Measurements from ENCODE around the gene SYNPO2. TPM values are rescaled to one million over a fixed set of nuclear protein-coding genes. Genes with fewer than 3 reads are reported as not detected.

SYNPO2 gene
- total RNA-seq, 2 experiments from 2014 or later: 0.22 to 0.41 TPM

DNA sequence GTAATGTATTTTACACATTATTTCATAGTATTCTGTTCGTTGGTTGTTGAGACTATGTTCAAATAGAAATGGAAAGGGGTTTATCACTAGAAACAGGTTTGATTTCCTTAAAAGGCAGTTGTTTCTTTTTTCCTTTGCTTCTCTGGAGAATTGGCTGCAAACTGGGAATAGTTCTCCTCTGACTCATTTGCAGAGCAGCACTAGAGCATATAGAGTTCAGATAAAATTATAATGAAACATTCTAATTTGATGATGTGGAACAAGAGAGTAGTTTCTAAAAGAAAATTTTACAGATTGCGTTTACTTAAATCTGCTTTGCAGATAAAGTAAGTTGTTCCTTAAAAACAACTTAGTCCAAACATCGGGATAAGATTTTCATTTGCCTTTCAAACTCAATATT is 29.7 kb downstream of the SYNPO2 start:
- Mint-ChIP-seq H3K36me3 (ENCODE audit: low read depth) (no peaks in the 10 kb centered on the region), H3K27me3 (peaks cover 8% of the 10 kb centered on the region), H3K4me1 (ENCODE audit: low read depth) (no peaks in the 10 kb centered on the region), H3K9me3 (no peaks in the 10 kb centered on the region), H3K27ac (no peak overlapping the region), H3K4me3 (no peak overlapping the region)
- intact Hi-C loops (cut with DNase I, micrococcal nuclease): no loop called here
- no peak overlapping the region for H3K4me3 ChIP-seq (ENCODE audit: low read length)
- ATAC-seq (ENCODE audit: poor library complexity) (no peak), DNase-seq (no peak)
- ChIA-PET CTCF (no interaction called here), POLR2A (no interaction called here)
- H3K9me3 ChIP-seq (ENCODE audit: control insufficient read depth in 1 of 2, insufficient read depth in 1 of 2, low read length in 2 of 2): no peaks in the 10 kb centered on the region
- H3K4me1 ChIP-seq (ENCODE audit: insufficient read depth, low read length): no peaks in the 10 kb centered on the region
- H3K27ac ChIP-seq (ENCODE audit: low read depth in 1 of 2, low read length in 2 of 2): no peak overlapping the region
- H3K27me3 ChIP-seq (ENCODE audit: control insufficient read depth in 1 of 2, insufficient read depth in 2 of 2, low read length in 2 of 2): no peaks in the 10 kb centered on the region
- TF ChIP-seq, protein P1, sequence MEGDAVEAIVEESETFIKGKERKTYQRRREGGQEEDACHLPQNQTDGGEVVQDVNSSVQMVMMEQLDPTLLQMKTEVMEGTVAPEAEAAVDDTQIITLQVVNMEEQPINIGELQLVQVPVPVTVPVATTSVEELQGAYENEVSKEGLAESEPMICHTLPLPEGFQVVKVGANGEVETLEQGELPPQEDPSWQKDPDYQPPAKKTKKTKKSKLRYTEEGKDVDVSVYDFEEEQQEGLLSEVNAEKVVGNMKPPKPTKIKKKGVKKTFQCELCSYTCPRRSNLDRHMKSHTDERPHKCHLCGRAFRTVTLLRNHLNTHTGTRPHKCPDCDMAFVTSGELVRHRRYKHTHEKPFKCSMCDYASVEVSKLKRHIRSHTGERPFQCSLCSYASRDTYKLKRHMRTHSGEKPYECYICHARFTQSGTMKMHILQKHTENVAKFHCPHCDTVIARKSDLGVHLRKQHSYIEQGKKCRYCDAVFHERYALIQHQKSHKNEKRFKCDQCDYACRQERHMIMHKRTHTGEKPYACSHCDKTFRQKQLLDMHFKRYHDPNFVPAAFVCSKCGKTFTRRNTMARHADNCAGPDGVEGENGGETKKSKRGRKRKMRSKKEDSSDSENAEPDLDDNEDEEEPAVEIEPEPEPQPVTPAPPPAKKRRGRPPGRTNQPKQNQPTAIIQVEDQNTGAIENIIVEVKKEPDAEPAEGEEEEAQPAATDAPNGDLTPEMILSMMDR (IDR thresholded peaks at IDR 0.05): no peak
- no peaks in the 10 kb centered on the region for H3K36me3 ChIP-seq (ENCODE audit: insufficient read depth, low read length)

DNA sequence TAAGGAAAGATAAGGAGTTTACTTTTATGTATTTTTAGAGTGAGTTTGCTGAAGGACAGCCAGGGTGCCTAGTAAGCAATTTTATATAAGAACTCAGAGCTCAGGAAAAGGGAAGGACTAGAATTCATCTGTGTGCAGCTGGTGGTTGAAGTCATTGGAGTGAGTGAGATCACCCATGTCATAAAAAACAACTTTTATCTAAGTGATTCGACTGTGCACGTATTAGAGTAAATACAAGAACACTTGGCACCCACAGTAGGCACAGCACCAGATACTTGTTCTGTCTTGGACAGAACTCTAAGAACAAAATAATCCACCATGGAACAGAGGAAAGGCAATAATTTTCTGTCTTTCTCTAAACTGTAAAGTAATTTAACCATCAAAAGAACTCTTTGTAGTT is 31.6 kb downstream of the SYNPO2 start:
- no peaks in the 10 kb centered on the region for H3K27me3 ChIP-seq (ENCODE audit: control insufficient read depth in 1 of 2, insufficient read depth in 2 of 2, low read length in 2 of 2)
- no peaks in the 10 kb centered on the region for H3K36me3 ChIP-seq (ENCODE audit: insufficient read depth, low read length)
- Mint-ChIP-seq H3K27me3 (peaks cover 8% of the 10 kb centered on the region), H3K36me3 (ENCODE audit: low read depth) (no peaks in the 10 kb centered on the region), H3K27ac (no peak overlapping the region), H3K4me3 (no peak overlapping the region), H3K4me1 (ENCODE audit: low read depth) (no peaks in the 10 kb centered on the region), H3K9me3 (no peaks in the 10 kb centered on the region)
- H3K4me3 ChIP-seq (ENCODE audit: low read length): no peak overlapping the region
- ChIA-PET CTCF (no interaction called here), POLR2A (no interaction called here)
- ATAC-seq (ENCODE audit: poor library complexity) (no peak), DNase-seq (no peak)
- TF ChIP-seq, protein P1 (IDR thresholded peaks at IDR 0.05): no peak
- H3K27ac ChIP-seq (ENCODE audit: low read depth in 1 of 2, low read length in 2 of 2): no peak overlapping the region
- H3K9me3 ChIP-seq (ENCODE audit: control insufficient read depth in 1 of 2, insufficient read depth in 1 of 2, low read length in 2 of 2): no peaks in the 10 kb centered on the region
- intact Hi-C loops (cut with DNase I, micrococcal nuclease): no loop called here
- no peaks in the 10 kb centered on the region for H3K4me1 ChIP-seq (ENCODE audit: insufficient read depth, low read length)

DNA sequence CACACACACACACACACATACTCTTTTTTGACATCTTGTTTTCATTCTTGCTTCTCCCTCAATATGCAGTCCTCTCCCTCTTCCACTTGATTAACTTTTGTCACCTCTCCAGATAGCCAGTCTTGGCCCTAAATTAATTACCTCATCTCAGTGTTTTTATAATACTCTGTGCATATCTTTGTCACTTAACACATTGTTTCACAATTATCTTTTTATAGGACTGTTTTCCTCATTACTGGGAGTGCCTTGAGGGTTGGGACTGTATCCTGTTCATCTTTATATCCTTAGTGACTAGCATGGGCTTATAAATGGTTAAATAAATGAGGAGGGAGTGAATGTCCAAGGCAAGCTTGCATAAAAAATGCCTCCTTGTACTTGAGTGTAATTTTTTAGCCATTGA is 33.1 kb downstream of the SYNPO2 start:
- ATAC-seq (ENCODE audit: poor library complexity) (no peak), DNase-seq (no peak)
- no peaks in the 10 kb centered on the region for H3K9me3 ChIP-seq (ENCODE audit: control insufficient read depth in 1 of 2, insufficient read depth in 1 of 2, low read length in 2 of 2)
- H3K4me1 Mint-ChIP-seq (ENCODE audit: low read depth): no peaks in the 10 kb centered on the region
- no peaks in the 10 kb centered on the region for H3K36me3 Mint-ChIP-seq (ENCODE audit: low read depth)
- H3K36me3 ChIP-seq (ENCODE audit: insufficient read depth, low read length): no peaks in the 10 kb centered on the region
- intact Hi-C loops (cut with DNase I, micrococcal nuclease): no loop called here
- TF ChIP-seq, protein P1 (IDR thresholded peaks at IDR 0.05): no peak
- no peaks in the 10 kb centered on the region for H3K9me3 Mint-ChIP-seq
- ChIA-PET CTCF (interaction anchor here (0.7 to 0.8 kb wide), 2 partner anchors 10 to 13 kb away, joined by 3 read pairs; no protein-coding TSS in a partner anchor), POLR2A (no interaction called here)
- no peak overlapping the region for H3K27ac Mint-ChIP-seq
- H3K27me3 ChIP-seq (ENCODE audit: control insufficient read depth in 1 of 2, insufficient read depth in 2 of 2, low read length in 2 of 2): no peaks in the 10 kb centered on the region
- H3K27ac ChIP-seq (ENCODE audit: low read depth in 1 of 2, low read length in 2 of 2): no peak overlapping the region
- H3K4me3 Mint-ChIP-seq: no peak overlapping the region
- peaks cover 8% of the 10 kb centered on the region for H3K27me3 Mint-ChIP-seq
- H3K4me1 ChIP-seq (ENCODE audit: insufficient read depth, low read length): no peaks in the 10 kb centered on the region
- no peak overlapping the region for H3K4me3 ChIP-seq (ENCODE audit: low read length)
